ENCODE data around the gene RAD54L2. TPM values are rescaled to one million over a fixed set of nuclear protein-coding genes. Genes with fewer than 3 reads are reported as not detected.
"Not testable (repeated sequence)": the region's sequence is repeated elsewhere in the genome, so short reads cannot be mapped to it uniquely, and the experiment has no call there.

Gene RAD54L2
- total and polyA plus RNA-seq, 2 donors from 2014 or later = 3.3 to 29.5 TPM

- H3K9ac ChIP-seq (ENCODE audit: low read length in 3 of 3) = peak overlapping the region; percentile 85 to 98 (median 87)
- H3K36me3 ChIP-seq (ENCODE audit: control insufficient read depth in 2 of 3, insufficient read depth in 3 of 3, low read length in 3 of 3) = no peaks in the 10 kb centered on the region
- H3K27ac ChIP-seq (ENCODE audit: low read depth in 2 of 2, low read length in 2 of 2) = peak overlapping the region; percentile 49 to 86
- H3K4me3 ChIP-seq (ENCODE audit: low read length in 3 of 3) = peak overlapping the region; percentile 79 to 98 (median 92)
- no peaks in the 10 kb centered on the region for H3K27me3 ChIP-seq (ENCODE audit: control insufficient read depth, insufficient read depth, low read length)
- TF ChIP-seq, protein P1, sequence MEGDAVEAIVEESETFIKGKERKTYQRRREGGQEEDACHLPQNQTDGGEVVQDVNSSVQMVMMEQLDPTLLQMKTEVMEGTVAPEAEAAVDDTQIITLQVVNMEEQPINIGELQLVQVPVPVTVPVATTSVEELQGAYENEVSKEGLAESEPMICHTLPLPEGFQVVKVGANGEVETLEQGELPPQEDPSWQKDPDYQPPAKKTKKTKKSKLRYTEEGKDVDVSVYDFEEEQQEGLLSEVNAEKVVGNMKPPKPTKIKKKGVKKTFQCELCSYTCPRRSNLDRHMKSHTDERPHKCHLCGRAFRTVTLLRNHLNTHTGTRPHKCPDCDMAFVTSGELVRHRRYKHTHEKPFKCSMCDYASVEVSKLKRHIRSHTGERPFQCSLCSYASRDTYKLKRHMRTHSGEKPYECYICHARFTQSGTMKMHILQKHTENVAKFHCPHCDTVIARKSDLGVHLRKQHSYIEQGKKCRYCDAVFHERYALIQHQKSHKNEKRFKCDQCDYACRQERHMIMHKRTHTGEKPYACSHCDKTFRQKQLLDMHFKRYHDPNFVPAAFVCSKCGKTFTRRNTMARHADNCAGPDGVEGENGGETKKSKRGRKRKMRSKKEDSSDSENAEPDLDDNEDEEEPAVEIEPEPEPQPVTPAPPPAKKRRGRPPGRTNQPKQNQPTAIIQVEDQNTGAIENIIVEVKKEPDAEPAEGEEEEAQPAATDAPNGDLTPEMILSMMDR (IDR thresholded peaks at IDR 0.05; ENCODE audit: borderline replicate concordance, extremely low read depth, insufficient read depth) = no peak
- H3K4me1 ChIP-seq (ENCODE audit: control insufficient read depth in 2 of 3, insufficient read depth in 2 of 3, low read depth in 1 of 3, low read length in 3 of 3) = peaks cover 0 to 9% (median 0%) of the 10 kb centered on the region in 3 donors
- FAIRE-seq (no peak), DNase-seq (peak in 1 of 5 donors; percentile 41)
- no peaks in the 10 kb centered on the region for H3K9me3 ChIP-seq (ENCODE audit: control insufficient read depth in 2 of 3, insufficient read depth in 1 of 3, low read length in 3 of 3)
- intact Hi-C loops (cut with DNase I) = no loop called here
These were observed 432 bp upstream of the RAD54L2 start for GRCh38 chr3:51538115-51538458.

DNA sequence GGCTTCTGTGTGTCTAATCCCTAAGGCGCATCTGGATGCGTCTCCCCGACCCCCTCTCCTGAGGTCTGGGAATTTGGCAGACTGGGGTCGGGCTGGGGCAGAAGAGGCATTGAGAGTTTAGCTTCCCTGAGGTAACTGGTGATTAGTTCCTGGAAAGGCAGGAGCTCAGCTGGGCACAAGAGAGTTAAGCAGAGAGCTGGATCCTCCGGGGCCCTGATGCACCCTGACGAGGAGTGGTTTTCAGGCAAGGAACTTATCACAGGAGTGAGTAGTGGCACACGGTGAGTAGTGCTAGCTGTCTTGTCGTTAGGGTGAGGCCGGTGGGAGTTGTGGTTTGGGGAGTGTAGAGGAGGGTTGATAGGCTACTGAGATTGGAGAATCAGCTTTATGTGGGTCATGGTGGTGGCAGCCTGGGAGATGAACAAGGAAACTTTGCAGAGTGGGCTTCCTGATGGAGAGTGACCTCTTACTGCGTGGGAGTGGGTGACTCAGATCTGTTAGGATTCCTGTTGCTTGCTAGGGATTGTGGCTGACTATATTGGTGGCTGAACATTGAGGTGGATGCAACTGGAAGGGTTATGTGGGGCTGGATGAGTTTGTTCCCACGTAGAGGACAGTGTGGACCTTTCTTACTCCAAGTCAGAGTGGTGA lies 897 bp downstream of the RAD54L2 start:
- Histone ChIP-seq H3K4me1 (ENCODE audit: control insufficient read depth in 2 of 3, insufficient read depth in 2 of 3, low read depth in 1 of 3, low read length in 3 of 3) (peaks cover 0 to 9% (median 0%) of the 10 kb centered on the region in 3 donors), H3K27me3 (ENCODE audit: control insufficient read depth, insufficient read depth, low read length) (no peaks in the 10 kb centered on the region), H3K9ac (ENCODE audit: low read length in 3 of 3) (peak overlapping the region; percentile 57 to 95 (median 74)), H3K9me3 (ENCODE audit: control insufficient read depth in 2 of 3, insufficient read depth in 1 of 3, low read length in 3 of 3) (no peaks in the 10 kb centered on the region), H3K36me3 (ENCODE audit: control insufficient read depth in 2 of 3, insufficient read depth in 3 of 3, low read length in 3 of 3) (no peaks in the 10 kb centered on the region), H3K27ac (ENCODE audit: low read depth in 2 of 2, low read length in 2 of 2) (peak overlapping the region; percentile 82 to 86), H3K4me3 (ENCODE audit: low read length in 3 of 3) (peak overlapping the region; percentile 62 to 79 (median 65))
- intact Hi-C loops (cut with DNase I) = no loop called here
- TF ChIP-seq, protein P1 (IDR thresholded peaks at IDR 0.05; ENCODE audit: borderline replicate concordance, extremely low read depth, insufficient read depth) = no peak
- DNase-seq (peak in 4 of 5 donors; percentile 30 to 41 (median 34)), FAIRE-seq (no peak)

DNA sequence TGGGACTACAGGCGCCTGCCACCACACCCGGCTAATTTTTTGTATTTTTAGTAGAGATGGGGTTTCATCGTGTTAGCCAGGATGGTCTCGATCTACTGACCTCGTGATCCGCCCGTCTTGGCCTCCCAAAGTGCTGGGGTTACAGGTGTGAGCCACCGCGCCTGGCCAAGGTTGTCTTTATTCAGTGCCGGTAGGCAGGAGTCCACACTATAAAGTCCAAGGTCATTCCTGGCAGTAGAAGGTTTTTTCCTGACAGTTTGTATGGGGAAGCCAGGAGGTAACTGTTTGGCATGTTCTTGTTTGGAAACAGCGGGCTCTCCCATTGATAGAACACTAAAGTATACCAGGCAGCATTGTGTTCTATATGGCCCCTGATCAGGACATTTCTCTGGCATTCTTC lies 4.1 kb downstream of the RAD54L2 start:
- H3K27me3 ChIP-seq (ENCODE audit: control insufficient read depth, insufficient read depth, low read length) = not testable (repeated sequence)

GRCh38 chr3:51544011-51544775 lies 5.7 kb downstream of the RAD54L2 start:
- Histone ChIP-seq H3K4me3 (ENCODE audit: low read length in 3 of 3) (no peak overlapping the region), H3K27ac (ENCODE audit: low read depth in 2 of 2, low read length in 2 of 2) (no peak overlapping the region), H3K9me3 (ENCODE audit: control insufficient read depth in 2 of 3, insufficient read depth in 1 of 3, low read length in 3 of 3) (no peaks in the 10 kb centered on the region), H3K4me1 (ENCODE audit: control insufficient read depth in 2 of 3, insufficient read depth in 2 of 3, low read depth in 1 of 3, low read length in 3 of 3) (peaks cover 0 to 6% (median 0%) of the 10 kb centered on the region in 3 donors), H3K36me3 (ENCODE audit: control insufficient read depth in 2 of 3, insufficient read depth in 3 of 3, low read length in 3 of 3) (no peaks in the 10 kb centered on the region), H3K9ac (ENCODE audit: low read length in 3 of 3) (no peak overlapping the region), H3K27me3 (ENCODE audit: control insufficient read depth, insufficient read depth, low read length) (no peaks in the 10 kb centered on the region)
- TF ChIP-seq, protein P1 (IDR thresholded peaks at IDR 0.05; ENCODE audit: borderline replicate concordance, extremely low read depth, insufficient read depth) = no peak
- no peak for FAIRE-seq
- intact Hi-C loops (cut with DNase I) = no loop called here
- no peak for DNase-seq

More for the DNA sequence above, 4.1 kb downstream of the RAD54L2 start:
- H3K9me3 ChIP-seq (ENCODE audit: control insufficient read depth in 2 of 3, insufficient read depth in 1 of 3, low read length in 3 of 3); H3K9ac ChIP-seq (ENCODE audit: low read length in 3 of 3); H3K4me3 ChIP-seq (ENCODE audit: low read length in 3 of 3); H3K36me3 ChIP-seq (ENCODE audit: control insufficient read depth in 2 of 3, insufficient read depth in 3 of 3, low read length in 3 of 3); FAIRE-seq; DNase-seq; H3K4me1 ChIP-seq (ENCODE audit: control insufficient read depth in 2 of 3, insufficient read depth in 2 of 3, low read depth in 1 of 3, low read length in 3 of 3); H3K27ac ChIP-seq (ENCODE audit: low read depth in 2 of 2, low read length in 2 of 2); intact Hi-C loops (cut with DNase I): not testable (repeated sequence)
